ENCODE data around the gene MED31.

- no peak for TF ChIP-seq CTCF (IDR thresholded peaks at IDR 0.05)
- no peak for TF ChIP-seq POLR2A (IDR thresholded peaks at IDR 0.05)
Measured at GRCh38 chr17:6596511-6596910, 54.9 kb downstream of the MED31 start.

Data from testis (tissue), 2 donors.